Spleen (tissue), 11 donors: Measurements from ENCODE around the gene PCYT2. TPM values are rescaled to one million over a fixed set of nuclear protein-coding genes. Genes with fewer than 3 reads are reported as not detected.
A peak's percentile ranks its signal among the peaks of the same experiment; 100 is the strongest.

Experiments used
- DNase-seq: peaks from one replicate; pipeline ENCODE4 v3.0.0-alpha.2; 2020
- H3K27ac ChIP-seq, 8 donors: fragments of 200-600 bp; sonication (generic) in 7 of 8; 1 replicate in 4 of 8; 2 replicates in 4 of 8; pipeline versions ENCODE4 v1.5.0 to v1.8.0; 2016 to 2021; ENCODE audit warnings: inconsistent platforms in 4 of 8, mild to moderate bottlenecking in 4 of 8, moderate library complexity in 1 of 8
- H3K27me3 ChIP-seq, 7 donors: fragments of 200-600 bp; sonication (generic) in 6 of 7; replicated peaks in 1 of 7; 1 replicate in 4 of 7; 2 replicates in 3 of 7; pipeline versions ENCODE4 v1.5.0 to v1.8.0; 2016 to 2021; ENCODE audit warnings: inconsistent platforms in 3 of 7, mild to moderate bottlenecking in 1 of 7
- H3K36me3 ChIP-seq, 6 donors: fragments of 200-600 bp; sonication (generic) in 5 of 6; 1 replicate in 4 of 6; 2 replicates in 2 of 6; pipeline versions ENCODE4 v1.5.0 to v1.8.0; 2016 to 2021; ENCODE audit warnings: inconsistent platforms in 2 of 6
- H3K4me1 ChIP-seq, 6 donors: fragments of 200-600 bp; sonication (generic) in 5 of 6; 1 replicate in 3 of 6; 2 replicates in 3 of 6; pipeline versions ENCODE4 v1.5.0 to v1.8.0; 2016 to 2021; ENCODE audit warnings: inconsistent platforms in 3 of 6
- H3K4me3 ChIP-seq, 8 donors: fragments of 200-600 bp; sonication (generic) in 7 of 8; 1 replicate in 4 of 8; 2 replicates in 4 of 8; pipeline versions ENCODE4 v1.5.0 to v1.8.0; 2016 to 2021; ENCODE audit warnings: inconsistent platforms in 4 of 8, mild to moderate bottlenecking in 4 of 8, moderate library complexity in 2 of 8
- H3K9me3 ChIP-seq, 8 donors: fragments of 200-600 bp; sonication (generic) in 7 of 8; 1 replicate in 4 of 8; 2 replicates in 4 of 8; pipeline versions ENCODE4 v1.5.0 to v1.8.0; 2016 to 2021; ENCODE audit warnings: inconsistent platforms in 4 of 8
- CTCF ChIP-seq, 11 experiments: fragments of 200-600 bp in 7 of 11; fragments of 450-650 bp in 4 of 11; sonication (generic) in 4 of 11; IDR thresholded peaks in 8 of 11; conservative IDR thresholded peaks in 3 of 11; 1 replicate in 7 of 11; 2 replicates in 4 of 11; pipeline versions ENCODE4 v1.4.0 to v1.8.0; 2016 to 2021; ENCODE audit warnings: antibody characterized with exemption in 11 of 11, inconsistent platforms in 4 of 11, mild to moderate bottlenecking in 1 of 11
- POLR2A ChIP-seq, 3 donors: fragments of 450-650 bp; IDR thresholded peaks; one replicate each; pipeline ENCODE4 v1.5.1; 2017; ENCODE audit warnings: antibody characterized with exemption in 3 of 3, mild to moderate bottlenecking in 1 of 3
- POLR2AphosphoS5 ChIP-seq, 3 donors: sonication (generic); formaldehyde crosslinking; IDR thresholded peaks; one replicate each; pipeline ENCODE4 v1.5.1; 2017; ENCODE audit warnings: antibody characterized with exemption in 3 of 3
- WGBS, 5 donors: extraction: QIAGEN DNeasy Blood & Tissue Kit in 3 of 5; methylation state at CpG; one replicate each; pipeline versions ENCODE4 v1.1.5 to v1.1.7; 2013 to 2018; 5-methylcytosine and 5-hydroxymethylcytosine counted together
- intact Hi-C: fragments of 100-400 bp; cut with DNase I; formaldehyde crosslinking; loops from one replicate; pipeline ENCODE4 v1.15.0; 2023; ENCODE audit warnings: low total_unique reads
- polyA plus RNA-seq, 3 donors: library from polyadenylated mRNA; stranded (reverse); fragments of 200-250 nt; gene quantifications; one replicate each; pipeline ENCODE4 v1.2.1, GENCODE V29; 2013
- total RNA-seq, 7 donors: library from RNA; depleted of rRNA in 3 of 7; stranded (reverse); fragments of >200 nt in 3 of 7; fragmentation: NEBNext Ultra II Directional in 4 of 7; extraction: Animal tissue kit (Norgen Biotek cat#: 25700) in 4 of 7; gene quantifications; one replicate each; pipeline versions ENCODE4 v1.1.0 to v1.2.1, GENCODE V29; 2016 to 2021
- donor health status: healthy with polysubstance abuse.
- donor health status: DM: no; HTN: no; CAD: no; lungs with moderate emphysema.
- donor health status: DM: no; HTN: no; CAD: no.
- donor health status: Bipolar disorder and iron deficiency.
- donor health status: healthy.
- donor health status: DM: no; HTN: no; CAD: no.
- donor health status: DM: yes; HTN: yes; CAD: no.

The PCYT2 gene
- total and polyA plus RNA-seq, 10 donors, result 12.5 to 25.5 (median 16.2) TPM

DNA sequence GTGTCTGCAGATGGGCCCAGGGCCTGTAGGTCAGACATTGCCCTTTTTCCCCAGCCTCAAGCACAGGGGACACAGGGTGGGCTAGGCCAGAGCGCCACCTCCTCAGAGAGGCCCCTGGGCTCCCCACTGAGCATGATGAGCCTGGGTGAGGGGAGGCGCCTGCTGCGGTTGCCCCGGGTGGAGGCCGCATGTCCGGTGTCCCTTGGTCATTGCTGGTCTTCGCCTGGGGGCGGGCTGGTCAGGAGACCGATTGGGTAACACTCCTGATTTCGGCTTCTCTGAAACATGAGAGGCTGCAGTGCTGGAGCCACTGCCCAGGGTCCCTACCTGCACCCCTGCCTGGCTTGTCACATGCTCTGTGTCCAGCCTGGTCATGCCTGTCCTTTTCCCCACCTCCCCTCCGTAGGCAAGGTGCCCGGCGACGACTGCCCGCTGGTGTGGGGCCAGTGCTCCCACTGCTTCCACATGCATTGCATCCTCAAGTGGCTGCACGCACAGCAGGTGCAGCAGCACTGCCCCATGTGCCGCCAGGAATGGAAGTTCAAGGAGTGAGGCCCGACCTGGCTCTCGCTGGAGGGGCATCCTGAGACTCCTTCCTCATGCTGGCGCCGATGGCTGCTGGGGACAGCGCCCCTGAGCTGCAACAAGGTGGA, 11.6 kb downstream of the PCYT2 start:
- peaks cover 0 to 24% (median 18%) of the 10 kb centered on the region in 6 donors for H3K4me1 ChIP-seq
- no peak for TF ChIP-seq POLR2A (IDR thresholded peaks at IDR 0.05)
- H3K27ac ChIP-seq, result no peak overlapping the region
- no peak overlapping the region for H3K4me3 ChIP-seq
- no peaks in the 10 kb centered on the region for H3K9me3 ChIP-seq
- H3K36me3 ChIP-seq, result peaks cover 0 to 79% (median 61%) of the 10 kb centered on the region in 6 donors
- DNase-seq, result no peak
- WGBS, 5 donors, result 90 to 97% (median 94%) methylated on average over 15 to 22 of the region's 22 CpGs
- peaks cover 0 to 29% (median 16%) of the 10 kb centered on the region in 7 donors for H3K27me3 ChIP-seq
- intact Hi-C loops, result no loop called here

- DNase-seq, result no peak
- TF ChIP-seq POLR2AphosphoS5 (IDR thresholded peaks at IDR 0.05), result peak in 1 of 3 donors; percentile 13
- TF ChIP-seq POLR2A (IDR thresholded peaks at IDR 0.05), result no peak
- Histone ChIP-seq H3K4me1 (peaks cover 0 to 28% (median 18%) of the 10 kb centered on the region in 6 donors), H3K9me3 (no peaks in the 10 kb centered on the region), H3K27me3 (peaks cover 0 to 29% (median 16%) of the 10 kb centered on the region in 7 donors), H3K27ac (no peak overlapping the region), H3K36me3 (peaks cover 0 to 79% (median 64%) of the 10 kb centered on the region in 6 donors), H3K4me3 (no peak overlapping the region)
- 69 to 100% (median 95%) methylated on average over 2 to 9 of the region's 9 CpGs for WGBS, 5 donors
- intact Hi-C loops, result no loop called here
These were observed 12.3 kb downstream of the PCYT2 start for GRCh38 chr17:81898885-81899284.

DNA sequence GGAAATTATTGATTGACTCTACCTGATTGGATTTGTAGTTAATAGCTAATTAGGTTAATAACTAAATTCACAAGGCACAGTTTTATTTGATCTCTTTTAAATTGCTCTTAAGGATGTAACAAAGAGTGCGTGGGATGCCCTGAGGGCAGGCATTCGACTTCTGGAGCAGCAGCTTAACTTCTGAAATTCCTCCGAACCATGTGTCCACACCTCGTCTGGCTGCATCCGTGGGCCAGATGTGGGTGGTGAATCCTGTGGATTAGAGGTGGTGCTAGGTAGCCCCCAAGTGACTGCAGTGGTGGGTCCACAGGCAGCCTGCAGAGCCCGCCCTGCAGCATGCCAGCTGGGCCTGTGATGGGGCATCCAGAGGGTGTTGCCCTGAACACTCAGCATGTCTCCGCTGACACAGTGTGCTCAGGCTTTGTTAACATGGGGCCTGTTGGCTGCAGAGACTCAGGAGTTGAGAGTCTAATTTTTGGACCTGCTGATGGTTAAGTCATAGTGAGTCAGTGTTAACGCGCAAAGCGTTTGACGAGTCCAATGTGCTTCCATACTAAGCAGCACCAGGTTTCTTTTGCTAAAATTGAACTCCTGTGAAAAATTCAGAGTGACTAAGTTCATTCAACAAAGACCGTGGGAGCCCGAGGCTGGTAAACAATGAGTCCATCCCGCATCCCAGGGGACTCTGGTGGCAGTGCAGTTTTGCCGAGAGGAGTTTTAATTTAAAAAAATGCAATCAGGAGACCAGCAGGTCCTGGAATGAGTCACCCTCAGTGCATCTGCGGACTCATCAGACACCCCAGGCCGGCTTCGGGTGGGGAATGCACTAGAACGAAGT, 13.0 kb downstream of the PCYT2 start:
- Histone ChIP-seq H3K27ac (no peak overlapping the region), H3K36me3 (peaks cover 0 to 79% (median 67%) of the 10 kb centered on the region in 6 donors), H3K27me3 (peaks cover 0 to 26% (median 16%) of the 10 kb centered on the region in 7 donors), H3K9me3 (no peaks in the 10 kb centered on the region), H3K4me1 (peaks cover 0 to 32% (median 18%) of the 10 kb centered on the region in 6 donors), H3K4me3 (no peak overlapping the region)
- TF ChIP-seq CTCF (IDR thresholded peaks at IDR 0.05 in 8 of 11, conservative IDR thresholded peaks at IDR 0.05 in 3 of 11) (no peak), POLR2A (IDR thresholded peaks at IDR 0.05) (no peak), POLR2AphosphoS5 (IDR thresholded peaks at IDR 0.05) (no peak)
- intact Hi-C loops, result no loop called here
- no peak for DNase-seq
- WGBS, 5 donors, result 90 to 97% (median 93%) methylated on average over 16 to 19 of the region's 19 CpGs

DNA sequence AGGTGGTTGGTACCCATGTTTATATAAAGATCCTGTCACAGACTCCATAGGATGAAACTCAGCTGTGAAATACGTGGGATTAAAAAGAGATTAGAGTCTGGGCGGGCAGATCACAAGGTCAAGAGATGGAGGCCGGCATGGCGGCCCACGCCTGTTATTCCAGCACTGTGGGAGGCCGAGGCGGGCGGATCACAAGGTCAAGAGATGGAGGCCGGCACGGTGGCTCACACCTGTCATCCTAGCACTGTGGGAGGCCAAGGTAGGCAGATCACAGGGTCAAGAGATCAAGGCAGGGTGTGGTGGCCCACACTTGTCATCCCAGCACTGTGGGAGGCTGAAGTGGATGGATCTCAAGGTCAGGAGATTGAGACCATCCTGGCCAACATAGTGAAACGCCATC, 15.8 kb downstream of the PCYT2 start:
- WGBS, 5 donors, result 86 to 92% (median 91%) methylated on average over 11 of the region's 11 CpGs
- no peak for DNase-seq
- Histone ChIP-seq H3K4me1 (peaks cover 5 to 32% (median 19%) of the 10 kb centered on the region in 6 donors), H3K4me3 (no peak overlapping the region), H3K27me3 (no peaks in the 10 kb centered on the region), H3K27ac (no peak overlapping the region), H3K9me3 (no peaks in the 10 kb centered on the region), H3K36me3 (peaks cover 0 to 72% (median 63%) of the 10 kb centered on the region in 6 donors)
- intact Hi-C loops, result no loop called here
- TF ChIP-seq POLR2AphosphoS5 (IDR thresholded peaks at IDR 0.05) (no peak), POLR2A (IDR thresholded peaks at IDR 0.05) (no peak), CTCF (IDR thresholded peaks at IDR 0.05 in 8 of 11, conservative IDR thresholded peaks at IDR 0.05 in 3 of 11) (no peak)

GRCh38 chr17:81891303-81891552, 20.0 kb downstream of the PCYT2 start:
- H3K27ac ChIP-seq, result peak overlapping the region; percentile 87 to 97 (median 94)
- WGBS, 5 donors, result 0 to 1% (median 0%) methylated on average over 2 to 40 of the region's 40 CpGs
- H3K27me3 ChIP-seq, result no peaks in the 10 kb centered on the region
- TF ChIP-seq CTCF (IDR thresholded peaks at IDR 0.05 in 8 of 11, conservative IDR thresholded peaks at IDR 0.05 in 3 of 11) (no peak), POLR2AphosphoS5 (IDR thresholded peaks at IDR 0.05) (no peak), POLR2A (IDR thresholded peaks at IDR 0.05) (no peak)
- peak overlapping the region; percentile 67 to 97 (median 86) for H3K4me3 ChIP-seq
- no peak for DNase-seq
- peaks cover 4 to 72% (median 61%) of the 10 kb centered on the region in 6 donors for H3K36me3 ChIP-seq
- H3K9me3 ChIP-seq, result no peaks in the 10 kb centered on the region
- intact Hi-C loops, result no loop called here
- peaks cover 12 to 59% (median 34%) of the 10 kb centered on the region in 6 donors for H3K4me1 ChIP-seq
